Common myeloid progenitor, CD34-positive (primary cell): Measurements from ENCODE around the gene AHCYL2.

Experiments
- CTCF ChIA-PET: fragments of 350-600 bp; sonication (Branson Sonifier 250); formaldehyde crosslinking; loops from one replicate; lab custom pipeline; 2021; ENCODE audit warnings: antibody characterized with exemption; lab: Charles Lee
- POLR2A ChIA-PET: fragments of 350-600 bp; sonication (Branson Sonifier 250); formaldehyde crosslinking; loops from one replicate; lab custom pipeline; 2021; ENCODE audit warnings: antibody characterized with exemption; lab: Charles Lee
- DNase-seq, 3 donors: peaks; one replicate each; pipeline versions ENCODE4 v3.0.0 to v3.0.0-alpha.2; 2013
- H3K27ac ChIP-seq, 2 experiments: 1 replicate in 1 of 2; 2 replicates in 1 of 2; pipeline ENCODE4 v1.7.0; 2013; ENCODE audit warnings: inconsistent platforms in 2 of 2, low read length in 2 of 2, mild to moderate bottlenecking in 2 of 2, low read depth in 1 of 2, moderate library complexity in 1 of 2; ENCODE audit not compliant: severe bottlenecking in 2 of 2, insufficient read depth in 1 of 2, poor library complexity in 1 of 2
- H3K27me3 ChIP-seq, 5 experiments: replicated peaks in 2 of 5; 1 replicate in 3 of 5; 2 replicates in 2 of 5; pipeline versions ENCODE4 v1.6.1 to v1.7.0; 2013; ENCODE audit warnings: low read length in 4 of 5, mild to moderate bottlenecking in 2 of 5, moderate library complexity in 2 of 5, inconsistent platforms in 1 of 5; ENCODE audit not compliant: insufficient read depth in 5 of 5, control insufficient read depth in 4 of 5
- H3K36me3 ChIP-seq, 4 experiments: 1 replicate in 2 of 4; 2 replicates in 2 of 4; pipeline versions ENCODE4 v1.6.1 to v1.7.0; 2013; ENCODE audit warnings: low read length in 3 of 4, control low read depth in 1 of 4, mild to moderate bottlenecking in 1 of 4; ENCODE audit not compliant: control insufficient read depth in 4 of 4, insufficient read depth in 4 of 4
- H3K4me1 ChIP-seq, 4 experiments: 1 replicate in 3 of 4; 2 replicates in 1 of 4; pipeline versions ENCODE4 v1.6.1 to v1.7.1; 2013; ENCODE audit warnings: low read length in 3 of 4, mild to moderate bottlenecking in 3 of 4, control low read depth in 1 of 4, inconsistent platforms in 1 of 4, moderate library complexity in 1 of 4; ENCODE audit not compliant: control insufficient read depth in 4 of 4, insufficient read depth in 4 of 4; ENCODE audit errors: control extremely low read depth in 1 of 4
- H3K4me3 ChIP-seq, 7 experiments: 1 replicate in 4 of 7; 2 replicates in 3 of 7; pipeline versions ENCODE4 v1.5.1 to v1.7.0; 2013; ENCODE audit warnings: mild to moderate bottlenecking in 7 of 7, low read length in 6 of 7, moderate library complexity in 6 of 7, inconsistent platforms in 2 of 7, low read depth in 2 of 7, control low read depth in 1 of 7; ENCODE audit not compliant: insufficient read depth in 4 of 7, control insufficient read depth in 1 of 7; ENCODE audit errors: extremely low read depth in 1 of 7
- H3K9me3 ChIP-seq, 5 experiments: 1 replicate in 4 of 5; 2 replicates in 1 of 5; pipeline versions ENCODE4 v1.6.1 to v1.7.1; 2013; ENCODE audit warnings: low read length in 4 of 5, mild to moderate bottlenecking in 2 of 5, inconsistent platforms in 1 of 5, low read depth in 1 of 5, moderate library complexity in 1 of 5; ENCODE audit not compliant: control insufficient read depth in 4 of 5, insufficient read depth in 2 of 5; ENCODE audit errors: control extremely low read depth in 1 of 5
- WGBS: methylation state at CpG from one replicate; pipeline ENCODE4 v1.1.5; 2013; ENCODE audit not compliant: insufficient coverage; 5-methylcytosine and 5-hydroxymethylcytosine counted together

The AHCYL2 gene

DNA sequence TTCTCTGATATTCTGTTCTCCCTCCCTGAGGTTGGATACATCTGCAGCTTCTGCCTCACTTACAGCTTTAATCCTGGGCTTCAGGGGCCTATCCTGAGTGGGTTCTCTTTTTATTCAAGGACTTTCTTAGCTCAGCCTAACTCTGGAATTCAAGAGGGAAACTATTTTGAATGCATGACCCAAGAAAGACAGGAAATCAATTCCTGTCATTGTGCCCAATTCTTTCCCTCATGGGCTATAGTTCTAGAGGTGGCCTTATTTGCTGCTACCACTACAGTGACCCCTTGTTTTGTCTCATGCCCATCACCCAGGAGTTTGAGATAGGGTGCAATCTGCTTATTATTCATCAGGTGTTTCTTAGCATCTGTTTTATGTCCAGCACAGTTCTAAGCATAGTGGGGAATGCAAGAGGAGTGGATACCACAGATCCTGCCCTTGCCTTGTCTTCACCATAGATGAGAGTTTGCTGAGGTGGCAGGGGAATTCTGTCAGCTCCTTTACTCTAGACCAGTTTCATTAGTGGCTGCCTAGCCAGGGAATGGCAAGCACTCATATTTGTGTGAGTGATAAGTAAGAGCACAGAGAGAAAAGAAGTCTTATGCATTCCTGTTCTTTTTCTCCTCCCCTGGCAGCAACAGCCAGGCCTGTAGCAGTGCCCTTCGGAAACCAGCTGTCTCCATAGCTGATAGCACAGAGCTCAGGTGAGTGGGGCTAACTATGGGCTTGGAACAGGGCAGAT is 228.8 kb downstream of the AHCYL2 start:
- no peaks in the 10 kb centered on the region for H3K4me1 ChIP-seq
- DNase-seq = no peak
- ChIA-PET POLR2A (no interaction called here), CTCF (interaction anchor here (0.8 to 1.5 kb wide), 2 partner anchors 77 to 235 kb away, joined by 3 to 4 read pairs; no protein-coding TSS in a partner anchor)
- no peaks in the 10 kb centered on the region for H3K27me3 ChIP-seq
- no peak overlapping the region for H3K27ac ChIP-seq
- peaks cover 0 to 8% (median 3%) of the 10 kb centered on the region in 5 experiments for H3K9me3 ChIP-seq
- no CpG with 5 or more reads among the region's 1 CpG for WGBS
- H3K4me3 ChIP-seq = no peak overlapping the region
- H3K36me3 ChIP-seq = peaks cover 0 to 8% (median 0%) of the 10 kb centered on the region in 4 experiments

GRCh38 chr7:129454249-129454551 is 229.4 kb downstream of the AHCYL2 start:
- 92% methylated on average over 4 of the region's 4 CpGs for WGBS
- Histone ChIP-seq H3K4me3 (no peak overlapping the region), H3K27me3 (no peaks in the 10 kb centered on the region), H3K4me1 (no peaks in the 10 kb centered on the region), H3K36me3 (peaks cover 0 to 8% (median 0%) of the 10 kb centered on the region in 4 experiments), H3K27ac (no peak overlapping the region), H3K9me3 (peaks cover 0 to 3% (median 0%) of the 10 kb centered on the region in 5 experiments)
- no peak for DNase-seq
- ChIA-PET POLR2A (no interaction called here), CTCF (no interaction called here)

DNA sequence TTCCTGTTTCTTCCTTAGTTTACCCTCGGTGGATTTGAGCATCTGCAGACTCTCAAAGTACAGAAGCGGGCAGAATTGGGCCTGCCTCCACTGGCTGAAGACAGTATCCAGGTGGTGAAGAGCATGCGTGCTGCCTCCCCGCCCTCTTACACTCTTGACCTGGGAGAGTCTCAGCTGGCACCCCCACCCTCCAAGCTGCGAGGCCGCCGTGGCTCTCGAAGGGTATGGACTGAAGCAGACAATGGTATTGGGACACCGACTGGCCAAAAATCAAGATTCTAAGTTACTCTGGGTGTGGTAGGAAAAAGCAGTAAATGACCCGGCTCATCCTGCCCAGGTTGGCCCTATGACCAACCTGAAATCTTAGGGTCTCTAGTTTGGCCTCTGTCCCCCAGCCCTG is 231.6 kb downstream of the AHCYL2 start:
- Histone ChIP-seq H3K9me3 (no peaks in the 10 kb centered on the region), H3K4me3 (no peak overlapping the region), H3K27ac (no peak overlapping the region), H3K36me3 (peaks cover 0 to 10% (median 0%) of the 10 kb centered on the region in 4 experiments), H3K4me1 (no peaks in the 10 kb centered on the region), H3K27me3 (no peaks in the 10 kb centered on the region)
- POLR2A ChIA-PET = no interaction called here
- WGBS = 94% methylated on average over 4 of the region's 10 CpGs
- CTCF ChIA-PET = no interaction called here
- no peak for DNase-seq

- CTCF ChIA-PET = no interaction called here
- WGBS = 92% methylated on average over 1 of the region's 3 CpGs
Observed at GRCh38 chr7:129457101-129457500, 232.3 kb downstream of the AHCYL2 start.

GRCh38 chr7:129458171-129458570 is 233.3 kb downstream of the AHCYL2 start:
- ChIA-PET POLR2A (no interaction called here), CTCF (interaction anchor here (1.6 kb wide), 1 partner anchor 13 kb away, joined by 4 read pairs; no protein-coding TSS in a partner anchor)
- Histone ChIP-seq H3K4me1 (no peaks in the 10 kb centered on the region), H3K36me3 (peaks cover 0 to 10% (median 0%) of the 10 kb centered on the region in 4 experiments), H3K4me3 (no peak overlapping the region), H3K27ac (no peak overlapping the region), H3K9me3 (no peaks in the 10 kb centered on the region), H3K27me3 (no peaks in the 10 kb centered on the region)
- WGBS = 100% methylated on average over 4 of the region's 5 CpGs
- DNase-seq = no peak

More at GRCh38 chr7:129457101-129457500, 232.3 kb downstream of the AHCYL2 start:
- Histone ChIP-seq H3K27ac (no peak overlapping the region), H3K4me1 (no peaks in the 10 kb centered on the region), H3K4me3 (no peak overlapping the region), H3K36me3 (peaks cover 0 to 10% (median 0%) of the 10 kb centered on the region in 4 experiments), H3K27me3 (no peaks in the 10 kb centered on the region), H3K9me3 (no peaks in the 10 kb centered on the region)
- POLR2A ChIA-PET = no interaction called here
- no peak for DNase-seq

- no peaks in the 10 kb centered on the region for H3K4me1 ChIP-seq
- no peak overlapping the region for H3K4me3 ChIP-seq
- no peak for DNase-seq
- CTCF ChIA-PET = interaction anchor here (1.4 to 1.6 kb wide), 2 partner anchors 9 to 94 kb away, joined by 5 to 7 read pairs; no protein-coding TSS in a partner anchor
- no peaks in the 10 kb centered on the region for H3K27me3 ChIP-seq
- peaks cover 0 to 6% (median 0%) of the 10 kb centered on the region in 4 experiments for H3K36me3 ChIP-seq
- POLR2A ChIA-PET = no interaction called here
- no peaks in the 10 kb centered on the region for H3K9me3 ChIP-seq
- 87% methylated on average over 2 of the region's 2 CpGs for WGBS
- no peak overlapping the region for H3K27ac ChIP-seq
Observed at GRCh38 chr7:129461809-129462208, 237.0 kb downstream of the AHCYL2 start.

GRCh38 chr7:129462420-129462819 is 237.6 kb downstream of the AHCYL2 start:
- Histone ChIP-seq H3K4me3 (no peak overlapping the region), H3K9me3 (no peaks in the 10 kb centered on the region), H3K4me1 (no peaks in the 10 kb centered on the region), H3K36me3 (peaks cover 0 to 6% (median 0%) of the 10 kb centered on the region in 4 experiments), H3K27ac (no peak overlapping the region), H3K27me3 (no peaks in the 10 kb centered on the region)
- ChIA-PET CTCF (interaction anchor here (1.2 to 3.4 kb wide), 4 partner anchors 9 to 119 kb away, joined by 3 to 14 read pairs (median 6); no protein-coding TSS in a partner anchor), POLR2A (no interaction called here)
- 20% methylated on average over 1 of the region's 1 CpG for WGBS
- DNase-seq = no peak
